Posterior vena cava (tissue), 2 donors: Measurements from ENCODE around the gene PTTG1. TPM values are rescaled to one million over a fixed set of nuclear protein-coding genes. Genes with fewer than 3 reads are reported as not detected.

Source experiments
- DNase-seq: peaks from one replicate; pipeline ENCODE4 v3.0.0-alpha.2; 2020; ENCODE audit warnings: low spot score
- intact Hi-C, 2 donors: fragments of 100-400 bp; cut with DNase I; formaldehyde crosslinking; loops; one replicate each; pipeline versions ENCODE4 v1.14.1 to v1.14.2; 2022 to 2023
- total RNA-seq, 2 donors: library from RNA; stranded (reverse); fragmentation: NEBNext Ultra II Directional; extraction: Animal tissue kit (Norgen Biotek cat#: 25700); gene quantifications; one replicate each; pipeline ENCODE4 v1.2.1, GENCODE V29; 2021
- donor health status: DM: yes; HTN: yes; CAD: no.
- donor health status: DM: yes; HTN: yes; CAD: no.

Gene PTTG1
- total RNA-seq, 2 donors from 2014 or later = 2.3 to 2.6 TPM

GRCh38 chr5:160448886-160449285 lies 27.2 kb downstream of the PTTG1 start:
- DNase-seq = no peak
- intact Hi-C loops = no loop called here

GRCh38 chr5:160449458-160449857 lies 27.8 kb downstream of the PTTG1 start:
- no peak for DNase-seq
- intact Hi-C loops = no loop called here

- no peak for DNase-seq
- intact Hi-C loops = no loop called here
Observed at GRCh38 chr5:160450164-160450932, 28.7 kb downstream of the PTTG1 start.

DNA sequence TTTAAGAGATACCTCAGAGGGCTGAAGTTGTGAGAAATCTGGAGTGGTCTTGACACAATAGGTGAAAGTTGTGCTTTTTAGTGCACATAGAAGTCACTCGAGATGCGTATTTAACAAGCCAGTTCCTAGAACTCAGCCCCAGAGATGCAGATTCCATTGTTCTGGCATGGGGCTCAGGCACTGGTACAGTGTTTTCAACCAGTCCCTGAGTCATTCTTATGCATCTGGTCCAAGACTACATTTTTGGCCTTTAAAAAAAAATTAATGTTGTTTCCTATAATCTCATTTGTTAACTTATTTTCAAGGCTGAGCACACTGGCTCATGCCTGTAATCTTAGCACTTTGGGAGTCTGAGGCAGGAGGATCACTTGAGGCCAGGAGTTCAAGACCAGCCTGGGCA lies 29.6 kb downstream of the PTTG1 start:
- intact Hi-C loops = no loop called here
- DNase-seq = no peak

DNA sequence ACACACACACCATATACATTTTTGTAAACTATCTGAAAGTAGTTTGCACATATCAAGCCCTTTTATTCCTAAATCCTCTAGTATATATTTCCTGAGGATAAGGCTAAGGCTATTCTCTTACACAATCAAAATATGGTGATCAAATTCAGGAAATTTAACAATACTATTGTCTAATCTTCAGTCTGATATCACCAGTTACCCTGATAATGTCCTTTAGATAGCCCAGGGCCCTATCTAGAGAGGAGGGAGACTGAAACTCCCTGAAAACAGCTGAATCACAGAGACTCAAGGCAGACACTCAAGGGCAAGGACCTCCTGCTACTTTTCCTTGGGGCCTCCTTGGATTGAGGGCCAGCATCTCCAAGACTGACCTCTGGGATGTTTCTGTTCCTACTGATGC lies 30.4 kb downstream of the PTTG1 start:
- intact Hi-C loops = no loop called here
- DNase-seq = no peak

DNA sequence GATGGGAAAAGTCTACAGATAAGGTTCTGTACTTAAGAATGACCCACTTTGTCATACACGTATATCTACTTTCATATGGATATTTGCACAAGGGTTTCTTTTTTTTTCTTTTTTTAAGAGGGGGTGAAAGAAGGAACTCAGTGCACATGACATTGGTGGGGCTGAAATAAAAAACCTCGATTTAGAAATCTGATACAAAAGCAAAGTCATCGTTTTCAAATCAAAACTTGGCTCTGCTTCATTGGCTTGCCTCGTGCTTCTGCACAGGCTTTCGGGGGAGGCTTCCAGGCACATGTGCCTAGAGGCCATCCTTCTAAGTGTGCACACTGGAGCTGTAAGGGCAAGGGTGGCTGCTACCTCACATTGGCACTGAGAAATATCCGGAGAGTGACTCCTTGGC lies 31.1 kb downstream of the PTTG1 start:
- DNase-seq = no peak
- intact Hi-C loops = no loop called here

- no peak for DNase-seq
- intact Hi-C loops = no loop called here
Observed at GRCh38 chr5:160453751-160454150, 32.1 kb downstream of the PTTG1 start.

GRCh38 chr5:160455600-160455999 lies 33.9 kb downstream of the PTTG1 start:
- intact Hi-C loops = no loop called here
- DNase-seq = no peak

DNA sequence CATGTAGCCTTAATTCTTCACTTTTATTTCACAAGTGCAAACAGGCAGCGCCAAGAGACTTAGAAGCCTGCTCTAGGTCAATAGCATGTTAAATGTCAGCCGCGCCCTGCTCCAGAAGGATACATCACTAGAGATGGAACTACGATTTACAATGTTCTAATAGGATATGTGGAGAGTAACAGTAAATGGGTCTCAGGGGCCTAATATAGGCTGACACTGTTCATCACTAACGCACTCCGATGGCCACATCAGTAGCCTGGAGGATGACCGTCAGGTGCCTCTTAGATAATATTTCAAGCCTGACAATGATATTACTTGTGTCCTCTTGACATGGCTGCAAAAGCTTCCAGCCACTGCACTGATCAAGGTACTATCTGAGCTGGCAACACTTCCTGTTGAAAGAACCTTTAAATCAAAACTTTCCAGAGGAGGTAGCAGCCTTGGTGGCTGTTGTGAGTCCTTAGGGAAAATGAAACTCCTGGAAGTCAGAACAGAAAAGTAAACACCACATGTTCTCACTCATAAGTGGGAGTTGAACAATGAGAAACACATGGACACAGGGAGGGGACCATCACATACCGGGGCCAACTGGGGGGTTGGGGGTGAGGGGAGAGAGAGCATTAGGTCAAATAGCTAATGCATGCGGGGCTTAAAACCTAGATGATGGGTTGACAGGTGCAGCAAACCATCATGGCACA lies 35.0 kb downstream of the PTTG1 start:
- no peak for DNase-seq
- intact Hi-C loops = no loop called here

DNA sequence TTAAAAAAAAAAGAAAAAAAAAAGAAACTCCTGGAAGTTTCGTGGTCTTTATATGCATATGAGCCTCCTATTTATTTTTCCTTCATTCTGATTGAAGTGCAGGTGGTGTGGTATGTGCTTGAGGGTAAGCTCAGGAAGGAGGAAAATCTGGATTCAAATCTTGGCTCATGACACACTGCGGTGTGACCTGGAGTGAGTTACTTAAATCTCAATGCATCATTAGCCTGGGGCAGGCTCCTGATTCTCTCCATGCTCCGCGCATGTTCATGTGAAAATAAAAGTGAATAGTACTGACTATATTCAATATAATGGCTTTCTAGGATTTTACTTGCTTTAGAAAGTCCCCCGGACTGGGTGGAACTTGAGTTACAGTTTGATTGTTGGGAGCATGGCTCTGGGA lies 35.6 kb downstream of the PTTG1 start:
- intact Hi-C loops = no loop called here
- DNase-seq = no peak

DNA sequence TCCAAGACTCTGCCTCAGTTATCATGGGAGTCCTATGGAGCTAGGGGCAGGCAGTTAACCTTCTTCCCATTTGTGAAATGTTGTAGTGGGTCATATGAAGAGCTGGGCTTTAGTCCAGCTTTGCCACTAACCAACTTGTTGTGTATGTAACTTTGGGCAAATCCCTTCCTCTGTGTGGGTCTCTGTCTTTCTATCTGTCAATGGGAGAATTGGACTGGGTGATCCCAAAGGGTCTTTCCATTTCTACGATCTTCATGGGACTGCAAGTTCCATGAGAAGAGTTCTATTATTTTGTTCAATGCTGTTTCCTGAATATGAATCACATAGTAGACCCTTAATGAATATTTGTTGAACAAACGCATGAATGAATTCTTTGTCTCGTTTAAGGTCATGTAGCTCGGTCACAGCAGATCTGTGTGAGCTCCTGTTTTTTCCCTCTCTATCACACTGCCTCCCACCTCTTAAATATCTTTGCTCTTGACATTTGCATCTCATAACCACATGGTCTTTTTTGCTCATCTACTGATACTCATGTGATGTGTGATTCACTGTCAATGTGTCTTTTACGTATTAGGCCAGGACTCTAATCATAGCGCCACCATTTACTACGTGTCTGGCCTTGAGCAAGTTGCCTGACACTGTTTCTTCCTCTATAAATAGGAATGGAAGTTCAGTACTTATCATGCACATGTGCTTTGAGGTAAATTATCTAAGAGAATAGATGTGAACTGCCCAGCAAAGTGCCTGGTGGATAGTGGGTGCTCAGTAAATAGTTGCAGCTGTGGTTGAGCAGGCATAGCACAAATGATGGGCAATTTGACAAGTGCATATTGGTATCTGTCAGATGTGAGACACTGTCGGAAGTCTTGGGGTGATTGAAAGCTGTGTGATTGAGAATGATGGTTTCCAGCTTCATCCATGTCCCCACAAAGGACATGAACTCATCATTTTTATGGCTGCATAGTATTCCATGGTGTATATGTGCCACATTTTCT lies 37.4 kb downstream of the PTTG1 start:
- intact Hi-C loops = no loop called here
- DNase-seq = no peak

DNA sequence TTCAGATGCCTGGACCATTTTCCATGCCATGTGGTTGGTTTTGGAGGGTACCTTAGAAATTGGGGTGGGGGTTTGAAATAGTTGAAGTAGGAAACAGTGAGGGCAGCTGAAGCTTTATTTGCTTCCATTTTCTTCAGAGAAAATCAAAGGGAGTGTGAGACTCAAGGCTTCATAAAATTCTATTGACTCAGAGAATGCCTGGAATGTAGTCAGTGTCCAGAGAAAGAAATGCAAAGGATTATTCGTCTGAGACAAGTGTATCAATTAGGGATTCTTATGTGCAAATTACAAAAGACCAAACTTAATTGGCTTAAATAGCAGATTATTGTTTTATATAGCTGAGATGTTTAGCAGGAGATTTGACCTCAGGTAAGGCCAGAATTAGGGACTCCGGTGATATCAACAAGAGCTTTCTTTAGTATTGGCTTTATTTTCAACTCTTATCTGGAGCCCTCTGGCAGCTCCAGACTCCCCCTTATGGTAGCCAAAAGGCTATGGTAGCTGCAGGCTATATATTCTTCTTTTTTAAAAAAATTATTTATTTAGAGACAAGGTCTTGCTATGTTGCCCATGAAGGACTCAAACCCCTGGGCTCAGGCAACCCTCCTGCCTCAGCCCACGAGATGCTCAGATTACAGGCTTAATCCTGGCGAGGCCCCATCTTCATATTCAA lies 38.9 kb downstream of the PTTG1 start:
- intact Hi-C loops = no loop called here

DNA sequence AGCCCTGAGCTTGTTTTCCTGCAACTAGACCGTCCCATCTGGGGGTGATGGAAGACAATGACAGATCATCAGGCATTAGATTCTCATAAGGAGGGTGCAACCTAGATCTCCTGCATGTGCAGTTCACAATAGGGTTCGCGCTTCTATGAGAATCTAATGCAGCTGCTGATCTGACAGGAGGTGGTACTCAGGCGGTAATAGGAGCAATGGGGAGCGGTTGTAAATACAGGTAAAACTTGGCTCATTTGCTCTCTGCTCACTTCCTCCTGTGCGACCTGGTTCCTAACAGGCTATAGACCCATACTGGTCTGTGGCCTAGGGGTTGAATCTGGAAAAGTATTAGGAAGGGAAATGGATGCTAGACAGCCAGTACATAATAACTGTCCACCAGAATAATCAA lies 39.7 kb downstream of the PTTG1 start:
- intact Hi-C loops = no loop called here
- DNase-seq = no peak

More for the DNA sequence above, 38.9 kb downstream of the PTTG1 start:
- DNase-seq = no peak

DNA sequence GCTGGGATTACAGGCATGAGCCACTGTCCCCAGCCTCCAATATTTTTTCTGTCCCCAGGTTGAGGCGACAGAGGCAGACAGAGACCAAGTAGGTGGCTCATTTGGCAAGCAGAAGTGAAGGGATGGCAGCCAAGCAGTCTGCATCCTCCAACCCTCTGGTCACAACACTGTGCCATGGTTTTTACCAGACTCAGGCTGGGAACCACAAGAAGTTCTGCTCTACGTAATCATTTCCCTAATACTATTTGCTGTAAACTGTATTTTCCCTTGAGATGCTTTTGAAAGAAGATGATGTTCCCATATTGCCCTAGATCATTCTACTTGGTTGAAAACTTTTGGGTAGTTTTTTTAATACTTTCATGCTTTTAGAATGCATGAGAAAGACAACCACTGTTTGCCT lies 40.5 kb downstream of the PTTG1 start:
- intact Hi-C loops = no loop called here
- no peak for DNase-seq

GRCh38 chr5:160463227-160463626 lies 41.6 kb downstream of the PTTG1 start:
- no peak for DNase-seq

GRCh38 chr5:160463740-160464465 lies 42.2 kb downstream of the PTTG1 start:
- DNase-seq = no peak
- intact Hi-C loops = no loop called here

More at GRCh38 chr5:160463227-160463626, 41.6 kb downstream of the PTTG1 start:
- intact Hi-C loops = no loop called here

- no peak for DNase-seq
Observed at GRCh38 chr5:160464466-160464797, 42.8 kb downstream of the PTTG1 start.

DNA sequence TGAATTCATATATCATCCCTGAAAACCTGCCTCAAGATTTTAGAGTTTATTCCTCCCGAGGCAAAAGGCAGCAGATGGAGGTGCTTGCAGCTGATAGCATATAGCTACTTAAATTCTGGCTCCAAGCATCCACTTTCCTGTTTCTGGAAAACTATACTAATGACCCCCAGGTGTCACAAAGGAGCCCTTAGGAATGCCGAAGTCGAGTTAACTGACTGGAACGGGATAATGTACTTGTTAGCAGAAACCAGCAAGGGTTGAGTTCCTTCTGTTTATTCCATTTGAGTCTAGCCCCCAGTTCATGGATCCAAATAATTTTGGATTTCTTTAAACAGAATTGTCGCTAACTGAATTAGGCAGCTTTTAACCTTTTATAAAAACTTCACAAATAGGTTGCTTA lies 44.5 kb downstream of the PTTG1 start:
- intact Hi-C loops = no loop called here
- DNase-seq = no peak

More at GRCh38 chr5:160464466-160464797, 42.8 kb downstream of the PTTG1 start:
- intact Hi-C loops = no loop called here
